ENCODE results near the gene SKIC3.

The SKIC3 gene

DNA sequence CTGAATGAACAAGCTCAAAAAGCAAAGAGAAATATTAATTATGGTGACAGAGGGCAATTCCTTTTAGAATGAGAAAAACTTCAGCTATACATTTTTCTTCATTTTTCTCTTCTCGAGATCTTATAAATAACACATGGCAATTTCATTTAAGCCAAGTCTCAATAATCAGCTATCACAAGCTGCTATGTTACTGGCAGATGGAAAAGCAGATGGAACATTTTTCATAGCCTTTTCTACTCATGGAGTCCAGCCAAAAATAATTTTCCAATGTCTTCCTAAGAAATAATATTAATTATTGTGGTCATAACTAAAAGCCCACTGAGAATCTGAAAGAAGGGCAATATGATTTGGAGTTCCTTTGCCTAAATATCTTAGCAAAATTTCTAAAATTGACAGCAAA is 35.6 kb downstream of the SKIC3 start:
- no peak for TF ChIP-seq CTCF (IDR thresholded peaks at IDR 0.05; ENCODE audit: low read depth, low read length)
- H3K4me3 ChIP-seq (ENCODE audit: low read depth, low read length): no peak overlapping the region
- no peak for DNase-seq
- no peaks in the 10 kb centered on the region for H3K27me3 ChIP-seq (ENCODE audit: insufficient read depth, low read depth, severe bottlenecking)
- peaks cover 42% of the 10 kb centered on the region for H3K36me3 ChIP-seq
- H3K9me3 ChIP-seq (ENCODE audit: severe bottlenecking): no peaks in the 10 kb centered on the region
- H3K27ac ChIP-seq: no peak overlapping the region

DNA sequence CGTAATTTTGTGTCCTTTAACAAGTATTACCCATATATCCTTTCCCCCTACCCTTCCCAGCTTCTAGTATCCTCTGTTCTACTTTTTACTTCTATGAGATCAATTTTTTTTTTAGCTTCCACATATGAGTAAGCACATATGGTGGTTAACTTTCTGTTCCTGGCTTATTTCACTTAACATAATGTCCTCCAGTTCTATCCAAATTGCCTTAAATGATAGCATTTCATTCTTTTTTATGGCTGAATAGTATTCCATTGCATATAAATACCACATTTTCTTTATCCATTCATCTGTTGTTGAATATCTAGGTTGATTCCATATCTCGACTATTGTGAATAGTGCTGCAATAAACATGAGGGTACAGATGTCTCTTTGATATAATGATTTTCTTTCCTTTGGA is 36.4 kb downstream of the SKIC3 start:
- no peak overlapping the region for H3K4me3 ChIP-seq (ENCODE audit: low read depth, low read length)
- no peaks in the 10 kb centered on the region for H3K9me3 ChIP-seq (ENCODE audit: severe bottlenecking)
- no peaks in the 10 kb centered on the region for H3K27me3 ChIP-seq (ENCODE audit: insufficient read depth, low read depth, severe bottlenecking)
- DNase-seq: no peak
- peaks cover 42% of the 10 kb centered on the region for H3K36me3 ChIP-seq
- TF ChIP-seq CTCF (IDR thresholded peaks at IDR 0.05; ENCODE audit: low read depth, low read length): no peak
- H3K27ac ChIP-seq: no peak overlapping the region

DNA sequence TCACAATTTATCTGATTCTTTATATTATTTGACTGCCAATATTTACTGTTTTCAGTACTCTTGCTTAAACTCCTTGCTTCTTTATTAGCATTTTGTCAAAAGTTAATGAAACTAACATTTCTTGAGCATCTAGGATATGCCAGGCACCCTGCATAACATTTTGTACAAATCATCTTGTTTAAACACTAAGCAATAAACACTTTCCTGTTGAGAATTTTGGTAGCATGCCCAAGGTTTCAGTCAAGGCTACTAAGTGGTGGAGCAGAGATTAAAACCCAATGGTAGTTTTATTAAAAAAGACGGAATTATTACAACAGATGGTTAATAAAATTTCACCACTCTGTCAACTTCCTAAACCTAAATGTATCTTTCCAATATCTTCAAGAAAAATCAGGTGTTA is 43.2 kb downstream of the SKIC3 start:
- no peaks in the 10 kb centered on the region for H3K27me3 ChIP-seq (ENCODE audit: insufficient read depth, low read depth, severe bottlenecking)
- no peak overlapping the region for H3K4me3 ChIP-seq (ENCODE audit: low read depth, low read length)
- peaks cover 58% of the 10 kb centered on the region for H3K36me3 ChIP-seq
- H3K27ac ChIP-seq: no peak overlapping the region
- no peaks in the 10 kb centered on the region for H3K9me3 ChIP-seq (ENCODE audit: severe bottlenecking)
- no peak for DNase-seq
- TF ChIP-seq CTCF (IDR thresholded peaks at IDR 0.05; ENCODE audit: low read depth, low read length): no peak

DNA sequence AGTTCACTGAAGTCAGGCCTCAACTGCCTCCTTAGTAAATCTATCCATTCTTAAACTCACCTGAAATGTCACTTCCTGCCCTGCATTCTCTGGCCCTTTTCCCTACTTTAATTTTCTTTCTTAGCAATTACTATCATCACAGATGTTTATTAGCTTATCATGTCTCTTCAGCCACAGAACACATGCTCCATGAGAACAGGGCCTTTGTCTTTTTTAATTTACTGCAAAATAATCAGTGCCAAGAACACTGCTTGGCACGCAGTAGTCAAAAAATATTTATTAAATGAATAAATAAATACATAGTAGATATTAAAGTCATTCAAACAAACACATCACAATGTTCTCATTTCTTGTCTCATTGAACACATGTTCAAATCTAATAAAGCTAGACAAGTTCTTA is 46.2 kb downstream of the SKIC3 start:
- Histone ChIP-seq H3K36me3 (peaks cover 47% of the 10 kb centered on the region), H3K27me3 (ENCODE audit: insufficient read depth, low read depth, severe bottlenecking) (no peaks in the 10 kb centered on the region), H3K9me3 (ENCODE audit: severe bottlenecking) (no peaks in the 10 kb centered on the region), H3K4me3 (ENCODE audit: low read depth, low read length) (no peak overlapping the region), H3K27ac (no peak overlapping the region)
- TF ChIP-seq CTCF (IDR thresholded peaks at IDR 0.05; ENCODE audit: low read depth, low read length): no peak
- no peak for DNase-seq

All from WERI-Rb-1 (cell line).